NCI-H526 (cell line): ENCODE measurements around the gene RAB10.
"Not testable (repeated sequence)": the region's sequence is repeated elsewhere in the genome, so short reads cannot be mapped to it uniquely, and the experiment has no call there.

Experiments
- DNase-seq, 2 experiments: peaks; one replicate each; lab custom pipeline; 2025; lab: John Stamatoyannopoulos, UW

Gene RAB10

DNA sequence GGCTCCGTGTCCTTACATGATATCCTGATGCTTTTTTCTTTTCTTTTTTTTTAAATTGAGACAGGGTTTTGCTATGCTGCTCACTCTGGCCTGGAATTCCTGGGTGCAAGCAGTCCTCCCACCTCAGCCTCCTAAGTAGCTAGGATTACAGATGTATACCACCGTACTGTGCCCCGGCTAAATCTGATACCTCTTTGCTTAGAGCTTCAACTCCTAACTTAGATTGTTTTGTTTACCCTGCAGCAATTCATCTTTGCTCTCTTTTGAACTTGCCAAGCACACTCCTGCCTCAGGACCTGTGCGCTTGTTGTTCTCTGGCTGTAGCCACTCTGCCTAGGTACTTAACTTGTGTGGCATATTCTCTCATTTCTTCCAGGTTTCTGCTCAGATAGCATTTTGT lies 24.5 kb downstream of the RAB10 start:
- DNase-seq = no peak

DNA sequence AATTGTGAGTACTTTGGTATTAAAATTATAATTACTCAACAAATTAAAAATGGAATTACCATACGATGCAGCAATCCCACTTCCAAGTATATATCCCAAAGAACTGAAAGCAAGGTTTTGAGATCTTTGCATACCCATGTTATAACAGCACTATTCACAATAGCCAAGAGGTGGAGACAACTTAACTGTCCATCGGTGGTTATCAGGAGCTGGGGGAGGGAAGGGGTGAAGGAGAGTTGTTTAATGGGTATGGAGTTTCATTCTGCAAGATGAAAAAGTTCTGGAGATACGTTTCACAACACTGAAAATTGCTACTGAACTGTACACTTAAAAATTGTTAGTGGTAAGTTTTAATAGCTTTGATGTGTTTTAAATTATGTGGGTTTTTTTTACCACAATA lies 25.7 kb downstream of the RAB10 start:
- DNase-seq = no peak

- no peak for DNase-seq
Observed at GRCh38 chr2:26061539-26061938, 27.7 kb downstream of the RAB10 start.

DNA sequence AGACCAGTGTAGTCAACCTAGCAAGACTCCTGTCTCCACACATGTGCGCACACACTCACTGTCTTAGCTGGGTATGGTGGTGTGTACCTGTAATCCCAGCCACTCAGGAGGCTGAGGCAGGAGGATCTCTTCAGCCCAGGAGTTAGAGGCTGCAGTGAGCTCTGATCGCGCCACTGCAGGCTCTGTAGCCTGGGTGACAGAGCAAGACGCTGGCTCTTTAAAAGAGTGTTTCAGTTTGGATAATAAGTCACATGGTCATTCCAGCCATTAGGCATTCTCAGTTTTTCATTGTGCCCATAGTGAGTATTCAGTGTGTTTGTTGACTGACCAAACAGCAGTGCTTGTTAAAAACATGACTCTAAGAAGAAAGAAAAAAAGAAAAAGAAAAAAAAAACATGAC lies 31.0 kb downstream of the RAB10 start:
- DNase-seq = no peak

- no peak for DNase-seq
Observed at GRCh38 chr2:26067186-26067974, 33.5 kb downstream of the RAB10 start.

DNA sequence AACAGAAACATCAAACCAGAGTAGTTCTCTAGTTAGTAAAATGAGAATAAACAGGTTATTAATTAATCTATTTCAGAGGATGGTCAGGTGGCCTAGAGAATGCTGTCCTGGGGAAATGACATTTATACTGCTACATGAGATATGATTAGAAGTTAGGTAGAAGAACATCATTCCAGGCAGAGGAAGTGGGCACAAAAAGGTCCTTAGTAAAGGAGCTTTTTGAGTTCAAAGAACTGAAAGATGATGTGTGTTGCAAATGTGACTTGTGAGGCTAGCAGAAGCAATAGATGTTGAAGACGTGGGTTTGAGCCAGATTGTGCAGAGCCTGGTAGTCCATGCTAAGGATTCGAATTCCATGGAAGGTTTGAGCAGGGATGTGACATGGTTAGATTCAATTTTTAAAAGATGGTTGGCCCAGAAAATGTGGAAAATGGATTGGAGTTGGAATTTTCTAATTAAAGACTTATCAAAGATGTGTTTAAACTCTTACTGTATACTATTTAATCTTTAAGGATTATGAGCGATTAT lies 34.2 kb downstream of the RAB10 start:
- no peak for DNase-seq

DNA sequence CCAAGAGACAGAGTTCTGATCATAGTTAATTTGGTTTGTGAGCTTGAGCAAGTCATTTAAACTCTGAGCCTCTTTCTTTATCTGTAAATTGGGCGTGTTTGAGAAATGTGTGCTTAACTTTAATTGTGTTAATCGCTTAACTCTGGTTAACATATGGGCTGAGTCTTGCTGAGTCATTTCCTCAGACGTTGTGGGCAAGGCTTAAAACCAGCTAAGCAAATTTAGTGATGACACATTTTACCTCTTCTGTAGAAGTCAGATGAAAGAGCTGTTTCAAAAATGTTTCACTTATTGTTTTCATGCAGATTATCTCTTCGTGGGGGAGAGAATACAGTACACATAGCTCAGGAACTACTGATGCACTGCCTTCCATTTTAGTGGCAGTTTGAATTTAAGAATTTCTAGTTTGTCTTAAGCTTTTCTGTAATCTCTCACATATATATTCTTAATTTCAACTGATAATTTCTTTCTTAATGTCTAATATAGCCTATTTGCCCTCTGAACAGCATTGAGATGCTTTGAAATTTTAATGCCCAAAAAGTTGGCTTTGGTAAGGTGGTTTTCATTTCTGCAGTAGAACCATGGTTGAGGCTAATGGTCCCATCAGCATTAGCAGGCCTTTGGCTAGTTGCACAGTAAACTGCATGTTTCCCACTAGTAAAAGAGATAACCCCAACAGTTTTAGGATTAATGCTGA lies 34.9 kb downstream of the RAB10 start:
- DNase-seq = no peak

DNA sequence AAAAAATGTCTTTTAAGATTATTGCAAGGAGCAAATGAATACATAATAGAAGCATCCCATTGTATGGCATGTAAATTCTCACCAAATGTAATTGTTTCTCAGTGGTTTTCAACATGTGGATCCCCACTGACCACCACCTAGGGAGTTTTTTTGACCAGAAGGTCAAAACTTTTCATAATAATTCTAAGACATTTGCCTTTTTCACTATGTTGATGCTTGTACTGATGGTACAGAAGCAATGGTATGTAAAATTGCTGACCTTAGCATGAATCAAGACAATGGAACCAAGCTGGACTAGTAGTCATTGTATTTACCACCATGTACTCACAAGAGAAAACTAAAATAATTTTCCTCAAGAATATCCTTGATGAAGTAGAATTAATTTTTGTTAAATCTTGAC lies 36.8 kb downstream of the RAB10 start:
- no peak for DNase-seq

- no peak for DNase-seq
Observed at GRCh38 chr2:26072925-26073768, 39.3 kb downstream of the RAB10 start.

- DNase-seq = no peak
Observed at GRCh38 chr2:26073830-26074229, 39.9 kb downstream of the RAB10 start.

DNA sequence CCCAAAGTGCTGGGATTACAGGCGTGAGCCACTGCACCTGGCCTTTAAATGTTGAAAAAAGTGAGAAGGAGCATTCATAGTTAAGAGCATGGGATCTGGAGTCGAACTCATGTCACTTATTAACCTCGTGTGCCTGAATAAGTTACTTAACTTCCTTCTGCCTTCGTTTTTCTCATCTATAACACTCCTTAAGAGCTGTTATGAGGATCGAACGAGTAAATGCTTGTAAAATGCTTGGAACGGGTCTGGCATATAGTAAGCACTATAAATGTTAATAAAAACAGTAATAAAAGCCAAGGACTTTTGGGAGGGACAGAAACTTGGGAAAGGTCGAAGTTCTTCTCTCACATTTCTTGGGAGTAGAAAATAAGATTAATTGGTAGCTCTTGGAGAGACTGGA lies 40.8 kb downstream of the RAB10 start:
- no peak for DNase-seq

GRCh38 chr2:26075173-26075572 lies 41.3 kb downstream of the RAB10 start:
- no peak for DNase-seq

DNA sequence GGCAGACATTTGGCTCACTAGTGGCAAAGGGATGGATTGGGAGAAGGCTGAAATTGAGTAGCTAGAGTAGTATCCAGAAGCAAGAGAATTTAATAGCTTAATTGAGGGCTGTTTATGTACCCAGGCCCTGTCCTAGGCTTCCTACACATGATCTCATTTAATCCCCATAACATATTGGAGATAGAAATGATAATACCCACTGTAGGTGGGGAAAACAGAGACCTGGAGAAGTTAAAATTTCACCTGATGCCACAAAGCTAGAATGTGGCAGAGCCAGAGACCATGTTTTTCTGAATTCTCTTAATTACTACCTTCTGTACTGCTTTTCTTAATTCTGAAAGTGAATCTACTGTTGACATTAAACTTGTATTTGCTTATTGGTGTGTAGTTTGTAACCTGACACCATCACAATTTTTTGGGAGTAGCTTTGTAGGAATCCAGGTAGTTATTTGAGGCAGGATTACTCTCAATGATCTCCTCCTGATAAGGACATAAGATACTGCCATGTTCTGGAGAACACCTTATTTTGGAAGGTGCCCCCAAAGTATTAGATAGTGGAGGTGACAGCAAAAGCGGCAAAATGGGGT lies 42.2 kb downstream of the RAB10 start:
- peak in 1 of 2 experiments; percentile 26 for DNase-seq

DNA sequence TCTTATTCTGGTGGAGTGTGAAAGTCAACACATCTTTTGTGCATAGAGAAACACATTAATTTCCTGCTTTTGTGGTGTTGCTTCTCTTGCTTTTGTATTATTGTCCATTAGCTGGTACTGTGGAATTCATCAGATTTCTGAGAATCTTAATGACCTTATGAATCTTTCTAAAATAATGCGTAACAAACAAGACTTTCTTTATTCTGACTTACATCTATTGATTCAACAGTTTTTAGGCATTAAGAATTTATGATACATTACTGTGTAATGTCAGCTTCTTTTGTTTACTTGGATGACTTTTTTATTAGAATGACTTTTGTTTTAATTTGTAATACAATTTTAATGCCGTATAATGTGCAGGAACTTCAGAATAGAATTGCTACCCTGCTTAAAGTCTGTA lies 43.4 kb downstream of the RAB10 start:
- no peak for DNase-seq

DNA sequence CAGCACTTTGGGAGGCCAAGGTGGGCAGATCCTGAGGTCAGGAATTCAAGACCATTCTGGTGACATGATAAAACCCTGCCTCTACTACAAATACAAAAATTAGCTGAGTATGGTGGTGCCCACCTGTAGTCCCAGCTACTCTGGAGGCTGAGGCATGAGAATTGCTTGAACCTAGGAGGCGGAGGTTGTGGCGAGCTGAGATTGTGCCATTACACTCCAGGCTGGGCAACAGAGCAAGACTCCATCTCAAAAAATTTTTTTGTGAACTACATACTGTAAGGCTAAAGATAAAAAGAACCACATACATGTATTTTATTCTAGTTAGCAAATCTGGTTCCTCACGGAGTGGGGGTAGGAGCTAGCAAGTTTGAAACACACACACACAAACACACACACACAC lies 45.1 kb downstream of the RAB10 start:
- DNase-seq = no peak

DNA sequence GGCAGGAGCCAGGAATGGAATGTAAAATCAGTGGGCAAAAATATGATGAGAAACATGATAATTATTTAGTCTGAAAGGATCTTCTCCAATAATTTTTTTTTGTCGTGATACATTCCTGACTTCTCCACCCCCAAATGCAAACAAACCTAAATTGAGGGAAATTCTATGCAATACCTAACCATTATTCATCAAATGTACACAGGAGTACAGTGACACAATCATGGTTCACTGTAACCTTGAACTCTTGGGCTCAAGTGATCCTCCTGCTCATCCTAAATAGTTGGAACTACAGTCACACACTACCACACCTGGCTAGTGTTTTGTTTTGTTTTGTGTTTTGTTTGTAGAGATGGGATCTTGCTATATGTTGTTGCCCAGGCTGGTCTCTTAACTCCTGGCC lies 46.5 kb downstream of the RAB10 start:
- DNase-seq = no peak

- DNase-seq = not testable (repeated sequence)
Observed at GRCh38 chr2:26080925-26081324, 47.0 kb downstream of the RAB10 start.

DNA sequence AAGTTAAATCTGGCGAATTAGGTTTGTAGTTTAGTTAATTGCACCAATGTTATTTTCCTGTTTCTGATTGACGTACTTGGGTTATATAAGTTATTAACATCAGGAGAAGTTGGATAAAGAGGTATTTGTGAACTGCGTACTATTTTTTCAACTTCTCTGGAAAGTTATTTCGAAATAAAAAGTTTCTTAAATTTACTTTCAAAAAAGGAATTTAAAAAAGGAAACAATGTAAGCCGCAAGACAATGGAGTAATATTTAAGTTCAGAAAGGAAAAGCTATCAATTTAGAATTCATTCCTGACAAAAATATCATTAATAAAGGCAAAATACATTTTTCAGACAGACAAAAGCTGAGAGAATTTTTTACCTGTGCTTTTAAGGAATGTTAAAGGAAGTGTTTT lies 47.7 kb downstream of the RAB10 start:
- DNase-seq = no peak

DNA sequence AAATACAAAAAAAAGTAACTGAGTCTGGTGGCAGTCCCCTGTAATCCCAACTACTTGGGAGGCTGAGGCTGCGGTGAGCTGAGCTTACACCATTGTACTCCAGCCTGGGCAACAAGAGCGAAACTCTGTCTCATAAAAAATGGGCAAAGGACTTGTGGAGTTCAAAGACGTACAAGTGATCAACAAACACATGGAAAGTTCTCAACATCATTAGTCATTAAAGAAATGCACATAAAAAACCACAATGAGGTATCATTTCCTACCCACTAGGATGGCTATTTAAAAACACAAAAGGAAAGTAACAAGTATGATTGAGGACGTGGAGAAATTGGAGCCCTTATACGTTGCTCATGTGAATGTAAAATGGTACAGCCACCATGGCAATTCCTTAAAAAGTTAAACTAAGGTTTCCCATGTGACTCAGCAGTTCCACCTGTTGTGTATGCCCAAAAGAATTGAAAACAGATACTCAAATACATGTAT lies 52.3 kb downstream of the RAB10 start:
- no peak for DNase-seq

DNA sequence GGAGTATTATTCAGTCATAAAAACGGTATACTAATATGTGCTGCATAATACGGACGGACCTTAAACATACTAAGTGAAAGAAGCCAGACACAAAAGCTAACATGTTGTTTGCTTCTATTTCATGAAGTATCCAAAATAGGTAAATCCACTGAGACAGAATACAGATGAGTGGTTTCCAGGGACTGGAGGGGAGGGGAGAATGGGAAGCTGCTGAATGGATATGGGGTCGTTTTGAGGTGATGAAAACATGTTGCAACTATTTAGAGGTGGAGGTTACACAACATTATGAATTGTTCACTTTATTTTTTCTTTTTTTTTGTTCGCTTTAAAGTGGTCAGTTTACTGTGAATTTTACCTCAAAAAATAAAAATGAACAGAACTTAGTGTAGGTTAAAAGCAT lies 52.9 kb downstream of the RAB10 start:
- DNase-seq = no peak

GRCh38 chr2:26088038-26088643 lies 54.3 kb downstream of the RAB10 start:
- peak; percentile 10 to 24 for DNase-seq

- not testable (repeated sequence) for DNase-seq
Observed at GRCh38 chr2:26088931-26089330, 55.0 kb downstream of the RAB10 start.
